GM06990 (cell line): Measurements from ENCODE around the gene MSL1.

Experiments
- DNase-seq: peaks from one replicate; pipeline ENCODE4 v3.0.0-alpha.2; 2011; ENCODE audit not compliant: insufficient read length; ENCODE audit errors: extremely low read depth
- H3K27me3 ChIP-seq: replicated peaks from 2 replicates; pipeline ENCODE4 v1.6.0; 2011; ENCODE audit warnings: low read length; ENCODE audit not compliant: control insufficient read depth, insufficient read depth
- H3K36me3 ChIP-seq: 2 replicates; pipeline ENCODE4 v1.5.1; 2011; ENCODE audit warnings: low read length; ENCODE audit not compliant: control insufficient read depth, insufficient read depth
- H3K4me3 ChIP-seq: replicated peaks from 2 replicates; pipeline ENCODE4 v1.5.1; 2011; ENCODE audit warnings: low read depth, mild to moderate bottlenecking, control low read depth, low read length
- CTCF ChIP-seq: IDR thresholded peaks from 2 replicates; pipeline ENCODE4 v1.5.1; 2011; ENCODE audit warnings: low read length, control low read depth, mild to moderate bottlenecking, inconsistent platforms; ENCODE audit not compliant: insufficient read depth, poor library complexity, severe bottlenecking

Gene MSL1

GRCh38 chr17:40084477-40084876, 37.3 kb upstream of the MSL1 start:
- Histone ChIP-seq H3K4me3 (no peak overlapping the region), H3K36me3 (no peaks in the 10 kb centered on the region), H3K27me3 (no peaks in the 10 kb centered on the region)
- no peak for DNase-seq
- no peak for TF ChIP-seq CTCF

GRCh38 chr17:40086150-40087044, 35.4 kb upstream of the MSL1 start:
- Histone ChIP-seq H3K27me3 (no peaks in the 10 kb centered on the region), H3K4me3 (no peak overlapping the region), H3K36me3 (no peaks in the 10 kb centered on the region)
- TF ChIP-seq CTCF = peak; percentile 93
- DNase-seq = no peak

GRCh38 chr17:40087049-40087794, 34.5 kb upstream of the MSL1 start:
- no peak for TF ChIP-seq CTCF
- H3K27me3 ChIP-seq = no peaks in the 10 kb centered on the region
- H3K36me3 ChIP-seq = no peaks in the 10 kb centered on the region
- H3K4me3 ChIP-seq = no peak overlapping the region
- DNase-seq = no peak

- Histone ChIP-seq H3K4me3 (no peak overlapping the region), H3K27me3 (no peaks in the 10 kb centered on the region), H3K36me3 (no peaks in the 10 kb centered on the region; the same call in none of the 2 replicates)
- no peak for DNase-seq
- no peak for TF ChIP-seq CTCF
Measured at GRCh38 chr17:40087903-40088718, 33.7 kb upstream of the MSL1 start.

GRCh38 chr17:40089077-40089895, 32.5 kb upstream of the MSL1 start:
- Histone ChIP-seq H3K27me3 (no peaks in the 10 kb centered on the region), H3K4me3 (no peak overlapping the region), H3K36me3 (peaks cover 4% of the 10 kb centered on the region)
- no peak for TF ChIP-seq CTCF
- DNase-seq = no peak
